BE2C (cell line): Measurements from ENCODE around the gene RUNX2.

Source experiments
- DNase-seq: peaks from one replicate; pipeline ENCODE4 v3.0.0-alpha.2; 2020
- H3K27me3 ChIP-seq: fragments of 250-450 bp; sonication (Bioruptor Pico); 2 replicates; pipeline ENCODE4 v1.5.1; 2020; ENCODE audit warnings: mild to moderate bottlenecking
- H3K36me3 ChIP-seq: fragments of 250-450 bp; sonication (Bioruptor Pico); 2 replicates; pipeline ENCODE4 v1.5.1; 2020; ENCODE audit warnings: mild to moderate bottlenecking
- H3K4me1 ChIP-seq: fragments of 250-450 bp; sonication (Bioruptor Pico); 2 replicates; pipeline ENCODE4 v1.5.1; 2020
- H3K4me3 ChIP-seq: 2 replicates; pipeline ENCODE4 v1.5.1; 2011; ENCODE audit warnings: low read depth, low read length
- H3K9me3 ChIP-seq: fragments of 250-450 bp; sonication (Bioruptor Pico); 2 replicates; pipeline ENCODE4 v1.5.1; 2020
- CTCF ChIP-seq: IDR thresholded peaks from 2 replicates; pipeline ENCODE4 v1.5.1; 2012; ENCODE audit warnings: mild to moderate bottlenecking, low read depth, low read length

The RUNX2 gene

GRCh38 chr6:45437439-45437815, 109.3 kb downstream of the RUNX2 start:
- Histone ChIP-seq H3K36me3 (no peaks in the 10 kb centered on the region), H3K9me3 (no peaks in the 10 kb centered on the region), H3K4me1 (no peaks in the 10 kb centered on the region), H3K4me3 (no peak overlapping the region), H3K27me3 (peaks cover 45% of the 10 kb centered on the region)
- DNase-seq: no peak
- no peak for TF ChIP-seq CTCF

DNA sequence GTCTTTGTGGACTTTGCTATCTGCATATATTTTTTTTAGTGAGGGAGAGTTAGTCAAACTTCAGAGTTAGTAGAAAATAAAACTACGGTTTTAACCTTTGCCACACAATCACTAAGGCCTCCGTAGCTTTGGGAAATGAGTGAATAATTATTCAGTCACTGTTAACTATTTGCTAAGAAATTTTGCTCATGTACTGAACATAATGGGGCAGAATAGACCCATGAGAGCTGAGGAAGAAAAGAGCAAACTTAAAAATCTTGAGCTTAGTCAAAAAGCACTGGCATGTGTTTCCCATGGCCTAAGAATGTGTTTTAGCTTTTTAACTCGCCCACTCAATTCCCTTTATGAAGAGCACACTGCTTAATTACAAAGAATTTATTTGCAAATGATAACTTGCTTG, 110.0 kb downstream of the RUNX2 start:
- TF ChIP-seq CTCF: no peak
- Histone ChIP-seq H3K36me3 (no peaks in the 10 kb centered on the region), H3K4me1 (no peaks in the 10 kb centered on the region), H3K27me3 (peaks cover 41% of the 10 kb centered on the region), H3K9me3 (no peaks in the 10 kb centered on the region), H3K4me3 (no peak overlapping the region)
- DNase-seq: no peak

GRCh38 chr6:45438849-45439406, 110.8 kb downstream of the RUNX2 start:
- H3K27me3 ChIP-seq: peaks cover 41% of the 10 kb centered on the region
- H3K4me3 ChIP-seq: no peak overlapping the region
- no peak for TF ChIP-seq CTCF
- no peaks in the 10 kb centered on the region for H3K4me1 ChIP-seq
- no peaks in the 10 kb centered on the region for H3K36me3 ChIP-seq
- DNase-seq: no peak
- no peaks in the 10 kb centered on the region for H3K9me3 ChIP-seq

GRCh38 chr6:45439459-45439858, 111.3 kb downstream of the RUNX2 start:
- no peaks in the 10 kb centered on the region for H3K4me1 ChIP-seq

DNA sequence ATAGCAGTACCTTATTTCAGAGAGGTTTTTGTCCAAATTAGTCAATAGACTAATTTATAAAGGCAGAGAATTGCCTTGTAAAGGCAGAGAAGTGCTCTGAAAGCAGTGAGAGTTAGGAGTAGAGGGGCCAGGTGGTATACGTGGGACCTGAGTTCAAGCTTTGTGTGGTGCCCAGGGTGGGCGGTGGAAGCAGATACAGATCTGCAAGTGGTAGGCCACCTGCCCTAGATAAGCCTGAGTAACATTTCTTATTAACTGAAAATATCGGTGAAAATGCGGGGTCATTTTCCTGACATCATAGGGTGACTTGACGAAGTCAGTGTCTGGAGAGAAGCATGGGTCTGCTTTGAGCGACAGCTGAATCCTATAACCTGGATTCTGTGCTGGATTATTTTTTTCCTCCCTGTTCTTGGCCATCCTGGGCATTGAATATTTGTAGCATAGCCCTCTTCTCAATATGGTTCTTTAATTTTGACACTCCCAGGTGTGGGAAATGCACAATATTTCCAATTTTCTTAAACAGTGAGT, 111.8 kb downstream of the RUNX2 start:
- H3K36me3 ChIP-seq: no peaks in the 10 kb centered on the region
- no peak overlapping the region for H3K4me3 ChIP-seq
- no peaks in the 10 kb centered on the region for H3K4me1 ChIP-seq
- no peak for DNase-seq
- H3K9me3 ChIP-seq: no peaks in the 10 kb centered on the region
- peaks cover 43% of the 10 kb centered on the region for H3K27me3 ChIP-seq
- TF ChIP-seq CTCF: no peak

More at GRCh38 chr6:45439459-45439858, 111.3 kb downstream of the RUNX2 start:
- H3K9me3 ChIP-seq: no peaks in the 10 kb centered on the region
- no peak for TF ChIP-seq CTCF
- H3K4me3 ChIP-seq: no peak overlapping the region
- no peak for DNase-seq
- no peaks in the 10 kb centered on the region for H3K36me3 ChIP-seq
- peaks cover 40% of the 10 kb centered on the region for H3K27me3 ChIP-seq

- peaks cover 55% of the 10 kb centered on the region for H3K27me3 ChIP-seq
Measured at GRCh38 chr6:45441851-45442453, 113.8 kb downstream of the RUNX2 start.

More at GRCh38 chr6:45441851-45442453, 113.8 kb downstream of the RUNX2 start:
- no peaks in the 10 kb centered on the region for H3K36me3 ChIP-seq
- H3K4me3 ChIP-seq: no peak overlapping the region
- no peaks in the 10 kb centered on the region for H3K4me1 ChIP-seq
- no peak for TF ChIP-seq CTCF
- no peak for DNase-seq
- no peaks in the 10 kb centered on the region for H3K9me3 ChIP-seq
